ENCODE data around the gene B3GAT3.
"Not testable (repeated sequence)": the region's sequence is repeated elsewhere in the genome, so short reads cannot be mapped to it uniquely, and the experiment has no call there.

The B3GAT3 gene

DNA sequence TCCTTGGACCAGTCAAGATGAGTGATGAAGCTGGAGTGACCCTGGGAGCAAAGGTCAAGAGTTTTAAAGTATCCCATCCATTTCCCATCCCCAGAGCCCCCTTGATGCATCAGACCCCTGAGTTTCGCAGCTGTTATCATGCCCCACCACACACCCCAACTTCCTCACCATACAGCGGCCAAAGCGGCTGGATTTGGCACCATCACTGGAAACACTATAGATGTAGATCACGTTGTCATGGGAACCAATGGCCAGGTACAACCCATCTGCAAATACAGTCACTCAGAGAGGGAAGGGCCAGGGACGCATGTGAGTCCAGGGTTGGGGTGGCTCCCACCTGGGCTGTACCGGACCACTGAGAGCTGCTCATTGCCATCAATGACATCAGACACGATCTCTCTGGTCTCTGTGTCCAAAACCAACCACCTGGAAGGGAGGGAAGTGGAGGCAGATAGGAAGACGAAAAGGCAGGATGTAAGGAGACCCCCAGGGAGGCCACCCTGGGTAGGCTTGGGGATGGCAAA, 17.9 kb downstream of the B3GAT3 start:
- DNase-seq: no peak

DNA sequence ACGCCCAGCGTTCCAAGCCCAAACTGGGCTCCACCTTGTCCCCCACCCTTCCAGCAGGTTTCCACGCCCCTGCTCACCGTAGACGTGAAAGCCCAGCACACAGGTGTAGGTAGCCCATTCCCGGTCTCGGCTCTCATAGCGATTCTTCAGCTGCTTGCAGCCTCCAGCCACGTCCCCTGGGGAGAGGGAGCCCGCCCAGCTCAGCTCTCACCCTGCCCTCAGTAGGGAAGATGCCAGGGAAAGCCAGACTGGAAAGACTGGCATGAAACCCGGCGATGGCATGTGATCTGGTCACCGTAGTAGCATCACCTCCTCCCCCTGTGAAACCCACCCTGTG, 18.7 kb downstream of the B3GAT3 start:
- no peak for DNase-seq

DNA sequence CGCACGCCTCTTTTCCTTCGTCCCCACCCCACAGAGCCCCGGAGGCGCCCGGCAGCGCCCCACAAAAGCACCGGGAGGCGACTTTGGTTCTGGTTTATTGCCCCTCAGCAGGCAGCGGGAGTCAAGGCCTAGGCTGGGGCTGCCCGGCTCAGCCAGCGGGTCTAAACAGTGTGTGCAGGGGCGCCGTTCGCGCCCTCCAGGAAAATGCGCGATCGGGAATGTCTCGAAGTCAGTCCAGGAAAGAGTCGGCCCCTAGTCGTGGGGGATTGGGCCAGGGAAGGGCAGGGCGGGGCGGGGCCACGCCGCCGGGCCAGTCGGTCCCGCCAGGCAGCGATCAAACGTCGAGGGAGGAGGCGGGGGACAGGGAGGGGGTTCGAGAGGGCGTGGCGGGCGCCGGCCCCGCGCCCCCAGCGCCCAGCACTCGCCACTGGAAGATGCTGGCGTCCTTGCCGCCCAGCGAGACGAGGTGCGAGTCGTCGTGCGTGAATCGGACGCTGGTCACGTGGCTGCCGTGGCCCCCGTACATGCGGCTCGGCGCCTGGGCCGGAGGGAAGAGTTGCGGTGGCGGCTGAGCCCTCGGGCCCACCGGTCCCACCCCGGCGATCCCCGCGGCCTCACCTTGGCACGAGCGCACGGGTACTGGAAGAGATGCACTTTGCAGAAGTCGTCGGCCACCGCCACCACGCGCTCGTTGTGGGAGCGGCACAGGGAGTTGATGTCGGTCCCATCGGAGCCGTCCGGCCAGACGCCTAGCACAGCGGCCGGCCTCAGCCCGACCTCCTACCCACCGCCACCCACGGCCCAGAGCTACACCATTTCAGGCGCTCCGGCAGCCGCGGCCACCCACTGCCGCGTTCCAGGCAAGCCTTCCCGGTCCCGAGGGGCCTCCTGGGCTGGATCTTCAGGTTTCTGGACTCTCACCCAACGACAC, 19.4 kb downstream of the B3GAT3 start:
- DNase-seq: peak in 3 of 4 experiments; percentile 33 to 65 (median 44)

DNA sequence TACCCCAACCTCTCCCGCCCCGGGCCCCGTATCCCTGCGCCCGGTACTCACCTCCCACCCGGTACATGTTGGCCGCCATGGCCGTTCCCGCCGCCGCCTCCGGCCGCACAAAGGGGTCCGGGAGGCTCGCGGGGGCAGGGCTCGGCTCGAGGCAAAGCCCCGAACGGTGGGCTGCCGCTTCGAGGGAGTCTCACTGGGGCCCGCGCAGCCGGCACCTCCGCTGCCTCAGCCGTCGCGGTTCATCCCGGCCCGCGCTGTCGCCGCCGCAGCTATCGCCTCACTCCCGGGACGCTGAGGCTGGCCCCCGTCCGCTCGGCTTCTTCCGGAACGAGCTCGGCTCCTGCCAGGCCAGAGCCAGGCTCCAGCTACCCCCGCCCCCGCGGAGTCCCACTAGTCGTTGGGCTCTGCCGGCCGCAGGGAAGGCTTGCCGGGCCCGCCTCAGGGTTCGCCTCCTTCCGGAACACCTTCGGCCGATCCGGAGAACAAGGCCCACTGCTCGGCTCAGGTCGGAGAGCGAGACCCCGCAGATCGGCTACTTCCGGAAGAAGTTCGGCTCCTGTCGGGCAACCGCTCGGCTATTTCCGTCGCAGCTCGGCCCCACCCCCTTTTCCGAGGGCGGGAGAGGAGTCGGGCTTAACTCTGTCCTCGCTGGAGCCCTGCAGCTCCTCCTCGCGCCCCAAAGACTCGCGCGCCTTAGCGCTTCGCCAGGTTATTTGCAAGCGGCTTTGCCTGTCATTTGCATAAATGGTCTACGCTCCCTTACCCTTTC, 20.2 kb downstream of the B3GAT3 start, which contains the start of gene MTA2:
Gene MTA2, minus strand, starts transcription at position 494 of the 769 bp plus-strand sequence. Its CDS starts 415 bp downstream, at position 79.
- DNase-seq: peak; percentile 99

DNA sequence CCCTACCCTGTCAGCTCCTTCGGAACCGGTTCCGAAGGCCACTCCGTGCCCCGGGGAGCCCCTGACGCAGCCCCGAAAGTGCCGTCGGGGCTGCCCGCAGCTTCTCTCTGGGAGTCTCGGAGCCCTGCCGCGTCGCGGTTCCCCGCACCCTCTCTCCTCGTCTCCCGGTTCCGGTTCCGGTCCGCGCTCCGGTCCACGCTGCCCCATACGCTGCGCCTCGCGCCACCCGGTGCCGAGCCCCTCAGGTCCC, 20.7 kb downstream of the B3GAT3 start:
- DNase-seq: peak; percentile 24 to 78 (median 57)

DNA sequence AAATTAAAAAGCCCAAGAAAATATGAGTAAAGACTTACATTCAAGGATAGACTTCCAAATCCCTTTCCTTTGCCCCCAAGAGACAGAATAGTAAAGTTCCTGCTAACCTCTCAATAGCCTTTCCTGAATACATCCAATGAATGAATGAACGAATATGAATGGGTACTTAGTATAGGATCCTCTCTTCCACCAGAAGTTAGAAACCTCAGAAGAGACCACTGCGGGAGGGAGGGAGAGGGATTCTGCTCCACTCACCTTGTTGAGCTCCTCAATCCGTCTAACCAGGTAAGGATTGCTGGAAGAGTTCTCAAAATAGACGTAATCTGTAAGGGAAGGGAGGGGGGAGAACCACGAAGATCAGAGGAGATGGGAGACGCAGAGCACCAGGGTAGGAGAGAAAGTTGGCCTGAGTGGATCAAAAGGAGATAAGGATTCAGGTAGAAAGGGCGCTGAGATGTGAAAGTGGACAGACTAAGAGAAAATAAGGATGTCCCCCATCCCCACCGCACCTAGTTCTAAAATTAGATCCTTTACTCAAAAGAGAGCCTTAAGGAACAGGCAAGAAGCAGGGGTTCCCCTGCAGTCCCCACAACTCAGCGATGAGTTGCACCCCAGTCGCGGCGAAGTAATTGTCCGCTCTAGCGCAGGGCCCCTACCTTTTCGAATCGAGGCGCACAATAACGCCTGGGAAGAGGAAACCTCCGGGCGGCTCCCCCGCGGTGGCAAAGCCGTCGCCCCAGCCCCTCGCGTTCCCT, 21.2 kb downstream of the B3GAT3 start:
- no peak for DNase-seq

DNA sequence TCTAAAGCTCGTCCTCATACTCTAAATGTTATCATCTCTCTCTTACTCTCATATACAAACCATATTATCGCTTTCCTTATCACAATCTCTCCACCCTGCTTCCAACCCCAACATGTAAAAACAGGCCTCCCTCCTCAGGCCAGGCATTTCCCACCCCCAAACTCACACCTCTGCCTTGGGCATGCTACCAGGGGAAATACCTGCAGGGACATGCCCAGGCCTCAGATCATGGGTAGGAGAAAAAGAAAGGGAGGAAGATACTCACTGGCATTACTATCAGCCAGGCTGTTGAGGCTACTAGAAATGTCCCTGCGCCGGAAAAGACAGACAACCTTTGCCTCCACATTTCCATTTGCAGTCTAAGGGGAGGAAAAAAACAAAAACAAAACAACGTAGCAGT, 21.9 kb downstream of the B3GAT3 start:
- no peak for DNase-seq

DNA sequence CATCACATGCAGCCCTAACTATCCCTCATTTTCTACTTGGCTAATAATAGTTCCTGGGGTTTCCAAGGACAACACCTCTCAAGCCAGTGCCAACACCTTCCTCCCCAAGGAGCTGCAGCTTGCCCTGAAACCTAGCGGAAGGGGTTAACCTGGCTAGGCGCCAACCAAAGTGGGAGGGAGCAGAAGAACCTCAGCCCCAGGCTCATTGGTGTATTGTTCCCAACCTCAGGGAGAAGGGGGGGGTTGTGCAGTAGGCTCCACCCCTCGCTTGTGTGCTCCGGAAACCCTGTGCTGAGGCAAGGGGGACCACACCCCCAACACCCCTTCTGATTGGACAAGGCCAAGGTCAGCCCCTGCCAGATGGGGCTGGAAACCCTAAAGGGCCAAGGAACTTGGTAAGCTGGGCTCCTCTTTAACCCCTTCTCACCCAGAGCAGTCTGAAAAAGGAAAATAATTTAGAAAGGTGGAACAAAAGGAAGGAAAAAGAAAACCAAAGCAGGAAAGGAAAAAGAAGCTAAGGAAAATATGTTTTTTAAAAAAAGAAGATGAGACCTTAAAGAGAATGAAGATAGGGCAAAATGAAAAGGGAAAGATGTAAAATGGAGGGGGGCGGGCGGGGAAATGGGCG, 22.6 kb downstream of the B3GAT3 start:
- DNase-seq: peak; percentile 93 to 98 (median 96)

DNA sequence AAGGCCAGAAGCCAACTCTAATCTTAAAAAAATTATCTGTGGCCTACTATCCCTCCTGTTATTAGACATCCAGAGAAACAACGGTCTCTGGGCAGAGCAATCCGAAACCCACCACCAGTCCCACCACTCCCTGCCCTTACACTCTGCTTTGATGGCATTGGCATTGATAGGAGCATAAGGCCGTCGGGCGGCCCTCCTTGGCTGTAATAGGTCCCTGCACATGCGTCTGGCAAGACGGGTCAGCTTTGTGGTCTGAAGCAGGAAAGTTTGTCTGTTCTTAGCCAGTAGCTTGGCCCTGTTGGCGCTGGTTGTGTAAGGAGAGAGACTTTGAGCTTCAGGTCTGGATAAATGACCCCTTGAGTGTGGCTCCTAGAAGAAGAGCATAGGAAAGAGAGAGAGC, 26.7 kb downstream of the B3GAT3 start:
- DNase-seq: no peak

DNA sequence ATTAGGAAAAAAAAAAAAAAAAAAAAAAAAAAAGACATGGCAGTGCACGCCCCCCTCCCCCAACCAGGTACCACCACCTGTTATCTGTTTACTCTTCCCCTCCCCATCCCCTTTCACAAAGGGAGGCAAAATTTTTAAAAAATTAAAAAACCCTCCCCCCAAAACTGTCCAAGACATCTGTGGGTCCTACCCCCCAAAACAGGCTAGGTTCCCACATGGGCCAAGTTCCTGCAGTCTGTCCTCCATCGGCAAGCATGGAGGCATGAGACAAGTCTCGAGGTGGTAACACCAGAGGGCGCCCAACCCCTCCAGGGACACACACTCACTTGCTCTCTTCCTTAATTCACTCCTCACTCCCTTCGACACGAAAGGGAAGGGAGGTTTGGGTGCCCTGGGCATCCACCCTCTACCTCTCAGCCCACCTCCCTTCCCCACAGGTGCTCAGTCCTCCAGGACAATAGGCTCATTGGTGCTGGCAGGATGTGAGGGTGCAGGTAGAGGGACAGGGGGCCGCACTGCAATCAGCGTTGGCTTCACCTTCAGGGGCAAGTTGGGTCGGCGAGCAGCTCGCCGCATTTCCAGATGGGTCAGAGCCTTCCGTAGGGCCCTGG, 28.2 kb downstream of the B3GAT3 start:
- peak; percentile 89 to 95 (median 92) for DNase-seq

DNA sequence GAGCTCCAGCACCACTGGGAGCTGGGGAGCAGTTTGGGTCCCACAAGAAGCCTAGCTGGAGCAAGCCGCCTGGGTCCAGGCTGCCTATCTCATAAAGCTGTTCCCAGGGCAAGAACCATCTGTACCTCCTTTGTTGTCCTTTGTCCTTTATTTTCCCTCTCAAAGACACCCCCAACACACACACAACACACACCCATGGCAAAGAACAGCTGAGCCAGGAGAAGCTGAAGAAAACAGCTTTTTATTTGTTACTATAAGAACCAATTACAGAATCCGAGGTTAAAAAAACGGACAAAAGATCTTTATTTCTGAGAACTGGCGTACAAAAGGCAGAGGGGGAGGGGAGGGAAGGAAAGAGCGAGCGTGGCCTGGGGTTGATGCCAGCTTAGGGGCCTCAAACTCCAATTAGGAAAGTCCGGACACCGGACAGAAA, 28.8 kb downstream of the B3GAT3 start:
- DNase-seq: no peak

DNA sequence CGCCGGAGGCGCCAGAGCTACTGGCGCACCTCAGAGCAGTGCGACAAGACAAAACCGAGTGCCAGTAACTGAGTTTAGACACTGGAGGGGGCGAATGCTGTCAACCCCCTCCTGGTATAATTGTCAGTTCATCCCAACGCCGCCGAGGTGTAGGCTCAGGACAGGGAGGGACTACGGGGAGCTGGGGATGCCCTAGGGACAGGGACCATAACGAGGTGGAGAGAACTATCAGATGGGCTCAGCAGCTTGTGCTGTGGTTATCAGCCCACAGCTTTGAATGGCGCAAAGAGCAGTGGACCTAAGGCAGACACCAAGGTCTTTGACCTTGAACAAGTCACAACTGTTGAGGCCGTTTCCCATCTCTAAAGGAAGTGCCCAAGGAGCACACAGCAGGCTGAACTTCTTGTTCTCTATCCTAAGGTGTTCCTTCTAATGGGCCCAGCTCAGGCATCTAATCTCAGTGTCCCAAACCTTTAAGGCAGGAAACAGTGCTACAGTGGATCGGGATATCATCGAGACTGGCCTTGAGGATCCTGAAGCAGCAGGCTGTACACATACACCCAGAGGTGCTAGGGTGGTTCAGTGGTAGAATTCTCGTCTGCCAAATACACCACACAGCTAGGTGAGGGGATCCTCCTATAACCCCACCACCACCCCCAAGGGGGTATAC, 29.5 kb downstream of the B3GAT3 start:
- DNase-seq: peak in 2 of 4 experiments; percentile 22 to 36

DNA sequence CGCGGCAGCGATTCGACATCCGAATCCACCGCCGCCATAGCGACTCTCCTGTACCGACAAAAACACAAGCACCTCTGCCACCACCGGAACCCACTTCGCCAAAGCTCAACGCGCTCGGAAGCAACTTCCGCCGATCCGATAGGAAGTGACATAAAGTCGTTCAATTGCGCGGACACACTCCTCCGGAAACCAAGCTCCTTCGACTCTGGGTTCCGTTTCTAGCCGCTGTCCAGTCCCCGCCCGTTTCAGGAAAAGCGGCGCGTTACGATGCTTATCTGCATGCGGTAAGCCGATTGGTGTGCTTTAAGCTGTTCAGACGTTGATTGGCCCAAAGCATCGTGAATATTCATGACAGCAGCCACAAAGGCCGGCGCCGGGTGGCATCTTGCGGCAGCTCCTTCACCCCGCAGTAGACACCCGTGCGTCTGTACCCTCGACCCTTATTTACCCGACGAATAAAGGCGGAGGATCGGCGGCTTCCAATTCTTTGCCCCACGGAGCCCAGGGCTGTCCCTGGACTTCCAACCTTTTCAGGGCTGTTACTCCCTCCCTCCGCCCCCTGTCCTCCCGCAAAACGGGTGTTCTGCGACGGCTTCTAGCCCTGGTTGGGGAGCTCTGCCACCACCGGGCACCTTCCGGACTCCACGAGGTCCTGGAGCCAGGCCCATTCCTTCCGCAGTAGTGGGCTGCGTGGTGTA, 30.2 kb downstream of the B3GAT3 start, which contains the start of gene TUT1:
Gene TUT1, minus strand, starts transcription at position 76 of the 698 bp plus-strand sequence. Its CDS starts 38 bp downstream, at position 38.
- peak; percentile 98 to 99 (median 98) for DNase-seq

DNA sequence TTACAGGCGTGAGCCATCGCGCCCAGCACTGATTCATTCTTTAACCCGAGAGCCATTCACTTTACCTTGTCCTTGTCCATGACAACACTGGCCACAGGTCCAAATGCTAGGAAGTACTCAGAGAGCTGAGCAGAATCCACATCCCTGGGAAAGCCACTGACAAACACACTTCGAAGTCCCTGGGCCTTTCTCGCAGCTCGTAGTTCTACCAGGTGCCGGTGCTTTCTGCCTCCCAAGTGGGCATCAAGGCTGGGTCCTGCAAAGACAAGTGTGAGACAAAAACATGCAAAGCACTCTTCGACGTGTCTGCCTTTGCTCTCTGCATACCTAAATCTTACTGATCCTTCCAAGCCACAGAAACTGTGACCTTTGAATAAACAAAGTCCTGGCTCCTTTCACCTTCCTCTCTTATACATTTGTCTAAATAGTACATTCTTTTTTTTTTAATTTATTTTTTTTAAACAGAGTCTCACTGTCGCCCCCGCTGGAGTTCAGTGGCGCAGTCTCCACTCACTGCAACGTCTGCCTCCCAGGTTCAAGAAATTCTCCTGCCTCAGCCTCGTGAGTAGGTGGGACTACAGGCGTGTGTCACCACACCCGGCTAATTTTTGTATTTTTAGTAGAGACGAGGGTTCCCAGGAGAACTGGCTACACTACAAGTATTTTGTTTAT, 32.7 kb downstream of the B3GAT3 start:
- DNase-seq: peak in 3 of 4 experiments; percentile 26 to 33 (median 30)

DNA sequence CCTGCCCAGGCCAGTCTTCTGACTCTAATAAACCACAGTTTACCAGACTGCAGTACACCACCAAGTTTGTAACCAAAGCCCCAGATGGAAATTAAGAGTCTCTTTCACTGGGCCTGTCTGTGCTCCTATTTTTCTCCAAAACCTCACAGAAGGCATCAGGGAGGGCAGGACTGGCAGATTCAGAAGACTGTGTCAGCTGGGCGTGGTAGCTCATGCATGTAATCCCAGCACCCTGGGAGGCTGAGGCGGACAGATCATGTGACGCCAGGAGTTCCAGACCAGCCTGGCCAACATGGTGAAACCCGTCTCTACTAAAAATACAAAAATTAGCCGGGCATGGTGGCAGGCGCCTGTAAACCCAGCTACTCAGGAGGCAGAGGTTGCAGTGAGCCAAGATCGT, 36.4 kb downstream of the B3GAT3 start:
- DNase-seq: not testable (repeated sequence)

DNA sequence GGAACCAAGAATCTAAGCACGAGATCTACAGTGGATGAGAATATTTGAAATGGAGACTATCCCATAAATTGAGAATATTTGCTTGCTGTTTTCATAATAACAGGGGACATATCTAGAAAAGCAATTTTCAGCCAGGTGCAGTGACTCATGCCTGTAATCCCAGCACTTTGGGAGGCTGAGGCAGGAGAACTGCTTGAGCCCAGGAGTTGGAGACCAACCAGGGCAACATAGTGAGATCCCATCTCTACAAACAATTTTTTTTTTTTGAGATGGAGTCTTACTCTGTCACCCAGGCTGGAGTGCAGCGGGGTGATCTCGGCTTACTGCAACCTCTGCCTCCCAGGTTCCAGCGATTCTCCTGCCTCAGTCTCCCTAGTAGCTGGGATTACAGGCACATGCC, 40.1 kb downstream of the B3GAT3 start:
- not testable (repeated sequence) for DNase-seq

DNA sequence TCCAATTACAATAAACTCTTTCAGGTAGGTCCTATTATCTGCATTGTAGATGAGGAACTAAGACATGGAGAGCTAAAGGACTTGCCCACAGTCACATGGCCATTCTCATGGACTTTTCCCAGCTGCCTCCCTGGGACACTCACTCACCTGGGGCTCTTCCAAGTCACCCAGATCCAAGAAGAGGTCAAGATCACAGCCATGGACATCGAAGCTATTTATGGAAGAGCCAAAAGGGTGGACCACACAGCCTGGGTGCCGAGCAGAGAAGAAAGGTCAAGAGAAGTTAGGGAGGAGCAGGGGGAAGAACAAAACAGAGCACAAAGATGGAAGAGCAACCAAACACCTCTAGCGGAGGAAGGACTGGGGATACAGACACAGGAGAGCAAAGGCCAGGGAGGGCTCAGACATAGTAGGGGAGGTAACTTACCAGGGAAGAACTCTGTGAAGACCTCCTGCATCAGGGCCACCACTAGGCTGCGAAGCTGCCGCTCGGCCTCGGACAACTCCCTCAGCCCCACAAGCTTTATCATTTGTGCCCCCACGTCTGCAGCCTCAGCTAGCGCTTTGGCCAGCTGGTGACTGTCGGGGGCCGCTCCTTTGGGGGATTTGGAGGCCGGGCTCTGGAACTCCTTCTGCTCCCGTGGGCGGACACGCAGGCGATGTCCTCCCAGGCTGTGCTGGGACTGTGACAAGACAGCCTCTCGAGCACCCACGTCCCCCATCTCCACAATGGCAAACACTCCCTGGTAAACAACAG, 40.6 kb downstream of the B3GAT3 start:
- no peak for DNase-seq

DNA sequence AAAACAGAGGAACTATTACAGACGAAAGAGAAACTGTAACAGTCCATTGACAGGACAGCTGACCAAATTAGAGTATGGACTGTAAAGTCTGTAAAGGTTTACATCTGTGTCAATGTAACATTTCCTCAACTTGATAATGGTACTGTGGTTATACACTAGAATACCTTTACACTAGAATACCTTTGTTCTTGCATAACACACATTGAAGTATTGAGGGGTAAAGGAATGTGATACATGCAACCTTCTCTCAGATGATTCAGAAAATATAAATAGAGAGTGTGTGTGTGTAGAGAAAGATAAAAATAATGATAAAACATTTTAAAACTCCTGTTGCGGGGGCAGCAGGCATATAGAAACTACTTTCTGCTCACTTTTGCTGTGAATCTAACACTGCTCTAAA, 42.5 kb downstream of the B3GAT3 start:
- no peak for DNase-seq

DNA sequence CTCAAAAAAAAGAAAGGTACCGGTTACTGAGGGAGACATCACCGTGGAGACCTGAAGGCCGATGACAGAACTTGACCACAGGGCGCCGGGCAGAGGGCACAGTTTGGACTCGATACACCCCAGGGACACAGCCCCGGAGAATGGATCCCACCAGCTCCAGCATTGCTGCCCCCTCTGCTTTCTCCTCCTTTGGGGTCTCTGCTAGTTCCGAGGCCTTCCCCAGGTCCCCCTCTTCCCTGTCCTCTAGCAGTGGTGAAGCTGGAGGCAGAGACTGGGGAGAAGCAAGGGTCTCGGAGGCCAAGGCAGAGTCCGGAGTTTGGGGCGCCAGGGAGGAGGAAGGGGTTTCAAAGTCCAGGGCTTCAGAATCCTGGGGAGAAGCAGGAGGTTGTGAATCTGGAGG, 43.2 kb downstream of the B3GAT3 start:
- DNase-seq: no peak
